WTC11 (cell line): ENCODE data around the gene HTR4. TPM values are rescaled to one million over a fixed set of nuclear protein-coding genes. Genes with fewer than 3 reads are reported as not detected.

ENCODE experiments used
- ATAC-seq: fragments of 200-7000 bp; cut with Tn5 transposase; 2 replicates; pipeline ENCODE4 v1.10.0; 2021; ENCODE audit warnings: mild to moderate bottlenecking, moderate library complexity
- CTCF ChIA-PET: fragments of 300-600 bp; sonication (Branson Sonifier 250); formaldehyde crosslinking; loops from one replicate; lab custom pipeline; 2021; ENCODE audit warnings: antibody characterized with exemption; lab: Charles Lee
- POLR2A ChIA-PET: fragments of 350-600 bp; sonication (Branson Sonifier 250); formaldehyde crosslinking; loops from one replicate; lab custom pipeline; 2021; ENCODE audit warnings: antibody characterized with exemption; lab: Charles Lee
- DNase-seq: peaks from one replicate; pipeline ENCODE4 v3.0.0; 2021; ENCODE audit warnings: low spot score
- H3K27ac Mint-ChIP-seq: 2 replicates; pipeline ENCODE4 v1.8.0; 2021; ENCODE audit warnings: mixed read lengths
- H3K27me3 Mint-ChIP-seq: 2 replicates; pipeline ENCODE4 v1.8.0; 2021; ENCODE audit warnings: low read depth, mild to moderate bottlenecking, moderate library complexity, mixed read lengths
- H3K36me3 Mint-ChIP-seq: 2 replicates; pipeline ENCODE4 v1.8.0; 2021; ENCODE audit warnings: mixed read lengths
- H3K4me1 Mint-ChIP-seq: 2 replicates; pipeline ENCODE4 v1.8.0; 2022; ENCODE audit warnings: mixed read lengths
- H3K4me3 Mint-ChIP-seq: 2 replicates; pipeline ENCODE4 v1.8.0; 2021; ENCODE audit warnings: mild to moderate bottlenecking, moderate library complexity, mixed read lengths
- H3K9me3 Mint-ChIP-seq: 2 replicates; pipeline ENCODE4 v1.8.0; 2021; ENCODE audit warnings: mixed read lengths
- ATF2 ChIP-seq: sonication (generic); formaldehyde crosslinking; IDR thresholded peaks from 2 replicates; pipeline ENCODE4 v1.8.1; 2022; ENCODE audit warnings: low read depth, missing genetic modification reagents, borderline replicate concordance
- CTCF ChIP-seq: fragments of 200-600 bp; IDR thresholded peaks from 2 replicates; pipeline ENCODE4 v1.8.0; 2022; ENCODE audit warnings: antibody characterized with exemption
- E2F4 ChIP-seq: sonication (generic); formaldehyde crosslinking; IDR thresholded peaks from 2 replicates; pipeline ENCODE4 v1.8.1; 2022; ENCODE audit warnings: low read depth, mild to moderate bottlenecking, moderate library complexity, missing genetic modification reagents, borderline replicate concordance
- EMX1 ChIP-seq: fragments of 250-450 bp; sonication (Bioruptor Pico); IDR thresholded peaks from 2 replicates; pipeline ENCODE4 v1.8.0; 2021; ENCODE audit warnings: mild to moderate bottlenecking
- FOXJ3 ChIP-seq: sonication (generic); formaldehyde crosslinking; IDR thresholded peaks from 2 replicates; pipeline ENCODE4 v1.9.0; 2021; ENCODE audit warnings: missing genetic modification reagents, mild to moderate bottlenecking, borderline replicate concordance
- IRF2 ChIP-seq: sonication (generic); formaldehyde crosslinking; IDR thresholded peaks from 2 replicates; pipeline ENCODE4 v1.8.0; 2022; ENCODE audit warnings: low read depth, missing genetic modification reagents, borderline replicate concordance
- NFATC4 ChIP-seq: fragments of 250-450 bp; sonication (Bioruptor Pico); IDR thresholded peaks from 2 replicates; pipeline ENCODE4 v1.9.0; 2021; ENCODE audit warnings: mild to moderate bottlenecking
- NFE2L1 ChIP-seq: sonication (generic); formaldehyde crosslinking; IDR thresholded peaks from 2 replicates; pipeline ENCODE4 v1.8.1; 2023; ENCODE audit warnings: missing genetic modification reagents
- NR1H2 ChIP-seq: sonication (generic); formaldehyde crosslinking; IDR thresholded peaks from 2 replicates; pipeline ENCODE4 v1.9.0; 2021; ENCODE audit warnings: mild to moderate bottlenecking, moderate library complexity, missing genetic modification reagents
- RELA ChIP-seq: sonication (generic); formaldehyde crosslinking; IDR thresholded peaks from 2 replicates; pipeline ENCODE4 v1.8.1; 2022; ENCODE audit warnings: missing genetic modification reagents, mild to moderate bottlenecking, borderline replicate concordance
- RORB ChIP-seq: fragments of 250-450 bp; sonication (Bioruptor Pico); IDR thresholded peaks from 2 replicates; pipeline ENCODE4 v1.9.0; 2021; ENCODE audit warnings: mild to moderate bottlenecking
- SMAD3 ChIP-seq: sonication (generic); formaldehyde crosslinking; IDR thresholded peaks from 2 replicates; pipeline ENCODE4 v1.8.0; 2022; ENCODE audit warnings: missing genetic modification reagents, mild to moderate bottlenecking, borderline replicate concordance
- SOX15 ChIP-seq: fragments of 250-450 bp; sonication (Bioruptor Pico); IDR thresholded peaks from 2 replicates; pipeline ENCODE4 v1.9.0; 2021; ENCODE audit warnings: mild to moderate bottlenecking
- SP1 ChIP-seq: sonication (generic); formaldehyde crosslinking; conservative IDR thresholded peaks from 2 replicates; pipeline ENCODE4 v1.8.1; 2022; ENCODE audit warnings: missing genetic modification reagents
- TCF7 ChIP-seq: sonication (generic); formaldehyde crosslinking; IDR thresholded peaks from 2 replicates; pipeline ENCODE4 v1.8.0; 2022; ENCODE audit warnings: mild to moderate bottlenecking, low read depth, missing genetic modification reagents, moderate library complexity
- ZBTB21 ChIP-seq: sonication (generic); formaldehyde crosslinking; IDR thresholded peaks from 2 replicates; pipeline ENCODE4 v1.8.1; 2023; ENCODE audit warnings: mild to moderate bottlenecking, missing genetic modification reagents, borderline replicate concordance
- ZNF263 ChIP-seq: sonication (generic); formaldehyde crosslinking; IDR thresholded peaks from 2 replicates; pipeline ENCODE4 v1.8.1; 2022; ENCODE audit warnings: low read depth, mild to moderate bottlenecking, moderate library complexity, missing genetic modification reagents
- ZNF317 ChIP-seq: sonication (generic); formaldehyde crosslinking; IDR thresholded peaks from 2 replicates; pipeline ENCODE4 v1.8.1; 2023; ENCODE audit warnings: low read depth, mild to moderate bottlenecking, moderate library complexity, missing genetic modification reagents, borderline replicate concordance
- ZNF396 ChIP-seq: fragments of 250-450 bp; sonication (Bioruptor Pico); IDR thresholded peaks from 2 replicates; pipeline ENCODE4 v1.8.0; 2021; ENCODE audit warnings: mild to moderate bottlenecking, moderate library complexity, borderline replicate concordance
- ZNF423 ChIP-seq: fragments of 250-450 bp; sonication (Bioruptor Pico); IDR thresholded peaks from 2 replicates; pipeline ENCODE4 v2.1.2; 2022; ENCODE audit warnings: mild to moderate bottlenecking, moderate library complexity
- total RNA-seq: library from RNA; stranded (reverse); gene quantifications from 3 replicates; pipeline ENCODE4 v1.2.3, GENCODE V29; 2021
- TF ChIP-seq, protein P1 (sequence below): fragments of 250-450 bp; sonication (Bioruptor Pico); IDR thresholded peaks from 2 replicates; pipeline ENCODE4 v1.9.0; 2021; ENCODE audit warnings: moderate library complexity, mild to moderate bottlenecking, inconsistent platforms, borderline replicate concordance
- TF ChIP-seq, protein P2 (sequence below): sonication (generic); formaldehyde crosslinking; IDR thresholded peaks from 2 replicates; pipeline ENCODE4 v1.8.1; 2023; ENCODE audit warnings: mild to moderate bottlenecking, missing genetic modification reagents, borderline replicate concordance

Gene HTR4
- total RNA-seq, 1 experiment from 2014 or later: not detected

GRCh38 chr5:148690945-148691344, 36.6 kb upstream of the HTR4 start (continued):
- TF ChIP-seq, protein P1, sequence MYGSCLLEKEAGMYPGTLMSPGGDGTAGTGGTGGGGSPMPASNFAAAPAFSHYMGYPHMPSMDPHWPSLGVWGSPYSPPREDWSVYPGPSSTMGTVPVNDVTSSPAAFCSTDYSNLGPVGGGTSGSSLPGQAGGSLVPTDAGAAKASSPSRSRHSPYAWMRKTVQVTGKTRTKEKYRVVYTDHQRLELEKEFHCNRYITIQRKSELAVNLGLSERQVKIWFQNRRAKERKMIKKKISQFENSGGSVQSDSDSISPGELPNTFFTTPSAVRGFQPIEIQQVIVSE: no peak
- TF ChIP-seq SP1 (no peak), SOX15 (CRISPR knock-in tag) (no peak), ZNF396 (CRISPR knock-in tag) (no peak), RORB (CRISPR knock-in tag) (no peak), ZNF263 (no peak), E2F4 (CRISPR knock-in tag) (no peak)

DNA sequence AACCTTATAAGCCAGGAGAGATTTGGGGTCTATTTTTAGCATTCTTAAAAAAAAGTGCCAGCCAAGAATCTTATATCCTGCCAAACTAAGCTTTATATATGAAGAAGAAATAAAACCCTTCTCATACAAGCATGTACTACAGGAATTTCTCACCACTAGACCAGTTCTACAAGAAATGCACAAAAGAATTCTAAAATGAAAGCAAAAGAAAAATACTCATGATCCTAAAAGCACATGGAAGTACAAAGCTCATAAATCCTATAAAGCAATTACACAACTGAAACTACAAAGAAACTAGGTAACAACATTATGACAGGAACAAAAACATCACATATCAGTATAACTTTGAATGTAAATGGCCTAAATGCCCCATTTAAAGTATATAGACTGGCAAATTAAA, 34.5 kb upstream of the HTR4 start:
- ChIA-PET CTCF (interaction anchor here (1.3 kb wide), 1 partner anchor 65 kb away, joined by 3 read pairs; no protein-coding TSS in a partner anchor), POLR2A (no interaction called here)
- no peak for ATAC-seq
- H3K27me3 Mint-ChIP-seq: no peaks in the 10 kb centered on the region; the same call in 1 of the 2 replicates
- H3K9me3 Mint-ChIP-seq: peaks cover 22% of the 10 kb centered on the region
- H3K4me3 Mint-ChIP-seq: no peak overlapping the region
- H3K36me3 Mint-ChIP-seq: no peaks in the 10 kb centered on the region
- H3K4me1 Mint-ChIP-seq: peaks cover 3% of the 10 kb centered on the region; the same call in 1 of the 2 replicates
- DNase-seq: no peak
- TF ChIP-seq ZNF423 (CRISPR knock-in tag) (no peak), IRF2 (no peak), CTCF (no peak), ZBTB21 (CRISPR knock-in tag) (no peak), NFE2L1 (CRISPR knock-in tag) (no peak), ZNF317 (CRISPR knock-in tag) (no peak), TCF7 (CRISPR knock-in tag) (no peak), RELA (no peak), FOXJ3 (CRISPR knock-in tag) (no peak), ATF2 (CRISPR knock-in tag) (no peak), ZNF396 (CRISPR knock-in tag) (no peak), NR1H2 (CRISPR knock-in tag) (no peak), EMX1 (CRISPR knock-in tag) (no peak), NFATC4 (no peak), SMAD3 (no peak)
- TF ChIP-seq, protein P2, sequence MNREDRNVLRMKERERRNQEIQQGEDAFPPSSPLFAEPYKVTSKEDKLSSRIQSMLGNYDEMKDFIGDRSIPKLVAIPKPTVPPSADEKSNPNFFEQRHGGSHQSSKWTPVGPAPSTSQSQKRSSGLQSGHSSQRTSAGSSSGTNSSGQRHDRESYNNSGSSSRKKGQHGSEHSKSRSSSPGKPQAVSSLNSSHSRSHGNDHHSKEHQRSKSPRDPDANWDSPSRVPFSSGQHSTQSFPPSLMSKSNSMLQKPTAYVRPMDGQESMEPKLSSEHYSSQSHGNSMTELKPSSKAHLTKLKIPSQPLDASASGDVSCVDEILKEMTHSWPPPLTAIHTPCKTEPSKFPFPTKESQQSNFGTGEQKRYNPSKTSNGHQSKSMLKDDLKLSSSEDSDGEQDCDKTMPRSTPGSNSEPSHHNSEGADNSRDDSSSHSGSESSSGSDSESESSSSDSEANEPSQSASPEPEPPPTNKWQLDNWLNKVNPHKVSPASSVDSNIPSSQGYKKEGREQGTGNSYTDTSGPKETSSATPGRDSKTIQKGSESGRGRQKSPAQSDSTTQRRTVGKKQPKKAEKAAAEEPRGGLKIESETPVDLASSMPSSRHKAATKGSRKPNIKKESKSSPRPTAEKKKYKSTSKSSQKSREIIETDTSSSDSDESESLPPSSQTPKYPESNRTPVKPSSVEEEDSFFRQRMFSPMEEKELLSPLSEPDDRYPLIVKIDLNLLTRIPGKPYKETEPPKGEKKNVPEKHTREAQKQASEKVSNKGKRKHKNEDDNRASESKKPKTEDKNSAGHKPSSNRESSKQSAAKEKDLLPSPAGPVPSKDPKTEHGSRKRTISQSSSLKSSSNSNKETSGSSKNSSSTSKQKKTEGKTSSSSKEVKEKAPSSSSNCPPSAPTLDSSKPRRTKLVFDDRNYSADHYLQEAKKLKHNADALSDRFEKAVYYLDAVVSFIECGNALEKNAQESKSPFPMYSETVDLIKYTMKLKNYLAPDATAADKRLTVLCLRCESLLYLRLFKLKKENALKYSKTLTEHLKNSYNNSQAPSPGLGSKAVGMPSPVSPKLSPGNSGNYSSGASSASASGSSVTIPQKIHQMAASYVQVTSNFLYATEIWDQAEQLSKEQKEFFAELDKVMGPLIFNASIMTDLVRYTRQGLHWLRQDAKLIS (CRISPR knock-in tag): no peak
- no peak overlapping the region for H3K27ac Mint-ChIP-seq
